MM.1S (cell line): Measurements from ENCODE around the gene GALNT6.
A peak's percentile ranks its signal among the peaks of the same experiment; 100 is the strongest.
"Not testable (repeated sequence)": the region's sequence is repeated elsewhere in the genome, so short reads cannot be mapped to it uniquely, and the experiment has no call there.

Experiments used
- DNase-seq: peaks from one replicate; pipeline ENCODE4 v3.0.0-alpha.2; 2015
- H2AFZ ChIP-seq: fragments of 300-600 bp; sonication (generic); 2 replicates; pipeline ENCODE4 v1.6.0; 2016; ENCODE audit warnings: antibody characterized with exemption, low read length
- H3F3A ChIP-seq: fragments of 300-600 bp; sonication (generic); 2 replicates; pipeline ENCODE4 v1.6.1; 2016; ENCODE audit warnings: mild to moderate bottlenecking, antibody characterized with exemption, low read length, moderate library complexity, mixed read lengths; ENCODE audit not compliant: insufficient read depth
- H3K27ac ChIP-seq: fragments of 300-600 bp; sonication (generic); 2 replicates; pipeline ENCODE4 v1.5.1; 2016; ENCODE audit warnings: mild to moderate bottlenecking, low read length
- H3K27me3 ChIP-seq: fragments of 300-600 bp; sonication (generic); replicated peaks from 2 replicates; pipeline ENCODE4 v1.6.0; 2016; ENCODE audit warnings: low read length; ENCODE audit not compliant: insufficient read depth
- H3K36me3 ChIP-seq: fragments of 300-600 bp; sonication (generic); replicated peaks from 2 replicates; pipeline ENCODE4 v1.6.1; 2016; ENCODE audit warnings: mild to moderate bottlenecking, low read length, mixed read lengths; ENCODE audit not compliant: insufficient read depth
- H3K4me1 ChIP-seq: fragments of 300-600 bp; sonication (generic); 2 replicates; pipeline ENCODE4 v1.6.1; 2016; ENCODE audit warnings: low read length, mixed read lengths
- H3K4me2 ChIP-seq: fragments of 300-600 bp; sonication (generic); 2 replicates; pipeline ENCODE4 v1.6.0; 2016; ENCODE audit warnings: low read depth, low read length
- H3K4me3 ChIP-seq: fragments of 300-600 bp; sonication (generic); 2 replicates; pipeline ENCODE4 v1.5.1; 2016; ENCODE audit warnings: low read length, mixed read lengths
- H3K79me2 ChIP-seq: fragments of 300-600 bp; sonication (generic); 2 replicates; pipeline ENCODE4 v1.6.1; 2016; ENCODE audit warnings: mixed run types, low read length, mixed read lengths
- H3K9ac ChIP-seq: fragments of 300-600 bp; sonication (generic); 2 replicates; pipeline ENCODE4 v1.6.1; 2016; ENCODE audit warnings: low read length, mixed read lengths
- H3K9me2 ChIP-seq: fragments of 300-600 bp; sonication (generic); replicated peaks from 2 replicates; pipeline ENCODE4 v1.6.1; 2016; ENCODE audit warnings: mild to moderate bottlenecking, low read length, mixed read lengths; ENCODE audit not compliant: insufficient read depth
- H3K9me3 ChIP-seq: fragments of 300-600 bp; sonication (generic); replicated peaks from 2 replicates; pipeline ENCODE4 v1.6.1; 2016; ENCODE audit warnings: mild to moderate bottlenecking, low read length, mixed read lengths; ENCODE audit not compliant: insufficient read depth
- H4K20me1 ChIP-seq: fragments of 300-600 bp; sonication (generic); 2 replicates; pipeline ENCODE4 v1.6.1; 2016; ENCODE audit warnings: mild to moderate bottlenecking, low read length, moderate library complexity, mixed read lengths; ENCODE audit not compliant: insufficient read depth
- EZH2 ChIP-seq: fragments of 300-600 bp; sonication (generic); optimal IDR thresholded peaks from 2 replicates; pipeline ENCODE3; 2017; ENCODE audit warnings: low read depth, mild to moderate bottlenecking, antibody characterized with exemption, low read length, mixed read lengths
- EZH2phosphoT487 ChIP-seq: fragments of 300-600 bp; sonication (generic); IDR thresholded peaks from 2 replicates; pipeline ENCODE4 v1.6.1; 2018; ENCODE audit warnings: antibody characterized with exemption, low read length
- TF ChIP-seq, protein P1 (sequence below): fragments of 300-600 bp; sonication (generic); IDR thresholded peaks from 2 replicates; pipeline ENCODE4 v1.5.1; 2016; ENCODE audit warnings: antibody characterized with exemption, low read length, mixed read lengths

The GALNT6 gene

GRCh38 chr12:51342416-51342815 lies 48.8 kb downstream of the GALNT6 start:
- no peaks in the 10 kb centered on the region for H3K36me3 ChIP-seq
- H3F3A ChIP-seq, result no peaks in the 10 kb centered on the region
- no peaks in the 10 kb centered on the region for H3K9me3 ChIP-seq
- peaks cover 4% of the 10 kb centered on the region; the same call in 1 of the 2 replicates for H3K4me1 ChIP-seq
- H3K4me2 ChIP-seq, result no peak overlapping the region
- H3K9ac ChIP-seq, result no peak overlapping the region
- DNase-seq, result no peak
- H2AFZ ChIP-seq, result no peak overlapping the region
- H3K4me3 ChIP-seq, result no peak overlapping the region
- no peaks in the 10 kb centered on the region for H3K79me2 ChIP-seq
- no peaks in the 10 kb centered on the region for H3K27me3 ChIP-seq
- H3K9me2 ChIP-seq, result no peaks in the 10 kb centered on the region
- no peak overlapping the region for H3K27ac ChIP-seq
- no peaks in the 10 kb centered on the region for H4K20me1 ChIP-seq
- TF ChIP-seq EZH2phosphoT487 (no peak), EZH2 (no peak)
- TF ChIP-seq, protein P1, sequence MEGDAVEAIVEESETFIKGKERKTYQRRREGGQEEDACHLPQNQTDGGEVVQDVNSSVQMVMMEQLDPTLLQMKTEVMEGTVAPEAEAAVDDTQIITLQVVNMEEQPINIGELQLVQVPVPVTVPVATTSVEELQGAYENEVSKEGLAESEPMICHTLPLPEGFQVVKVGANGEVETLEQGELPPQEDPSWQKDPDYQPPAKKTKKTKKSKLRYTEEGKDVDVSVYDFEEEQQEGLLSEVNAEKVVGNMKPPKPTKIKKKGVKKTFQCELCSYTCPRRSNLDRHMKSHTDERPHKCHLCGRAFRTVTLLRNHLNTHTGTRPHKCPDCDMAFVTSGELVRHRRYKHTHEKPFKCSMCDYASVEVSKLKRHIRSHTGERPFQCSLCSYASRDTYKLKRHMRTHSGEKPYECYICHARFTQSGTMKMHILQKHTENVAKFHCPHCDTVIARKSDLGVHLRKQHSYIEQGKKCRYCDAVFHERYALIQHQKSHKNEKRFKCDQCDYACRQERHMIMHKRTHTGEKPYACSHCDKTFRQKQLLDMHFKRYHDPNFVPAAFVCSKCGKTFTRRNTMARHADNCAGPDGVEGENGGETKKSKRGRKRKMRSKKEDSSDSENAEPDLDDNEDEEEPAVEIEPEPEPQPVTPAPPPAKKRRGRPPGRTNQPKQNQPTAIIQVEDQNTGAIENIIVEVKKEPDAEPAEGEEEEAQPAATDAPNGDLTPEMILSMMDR, result no peak

GRCh38 chr12:51341251-51342007 lies 49.8 kb downstream of the GALNT6 start:
- Histone ChIP-seq H2AFZ (peak overlapping the region; percentile 86), H3K9me2 (no peaks in the 10 kb centered on the region), H3K36me3 (no peaks in the 10 kb centered on the region), H4K20me1 (no peaks in the 10 kb centered on the region), H3K9me3 (no peaks in the 10 kb centered on the region), H3K4me2 (peak overlapping the region; percentile 76), H3K79me2 (no peaks in the 10 kb centered on the region), H3K27me3 (no peaks in the 10 kb centered on the region), H3K4me1 (peaks cover 4% of the 10 kb centered on the region; the same call in 1 of the 2 replicates), H3K27ac (no peak overlapping the region), H3K9ac (no peak overlapping the region), H3F3A (no peaks in the 10 kb centered on the region), H3K4me3 (0 out of 2 replicates have a peak overlapping the region, but pooled peaks have one; percentile 17)
- no peak for TF ChIP-seq EZH2phosphoT487
- no peak for TF ChIP-seq EZH2
- TF ChIP-seq, protein P1, result peak; percentile 98
- peak; percentile 80 for DNase-seq

DNA sequence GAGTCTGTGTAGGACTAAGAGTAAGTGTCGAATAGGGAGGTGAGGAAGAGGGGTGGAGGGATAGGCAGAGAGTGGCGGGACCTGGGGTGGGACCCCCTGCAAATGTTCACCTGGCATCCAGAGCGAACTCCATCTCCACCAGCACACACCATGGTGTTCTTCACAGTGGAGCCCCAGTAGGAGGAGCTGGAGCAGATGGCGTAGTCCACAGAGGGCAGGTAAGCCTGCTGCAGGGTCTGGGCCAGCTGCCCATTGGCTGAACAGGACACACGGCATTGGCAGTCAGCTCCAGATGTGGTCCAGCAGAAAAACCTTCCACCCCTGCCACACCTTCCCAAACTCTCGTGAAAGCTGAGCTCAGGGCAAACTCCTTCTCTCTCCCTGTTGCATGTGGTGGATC lies 51.5 kb downstream of the GALNT6 start:
- H3F3A ChIP-seq, result no peaks in the 10 kb centered on the region
- no peaks in the 10 kb centered on the region for H3K9me2 ChIP-seq
- H3K79me2 ChIP-seq, result no peaks in the 10 kb centered on the region
- H3K27ac ChIP-seq, result no peak overlapping the region
- H3K9ac ChIP-seq, result no peak overlapping the region
- H3K27me3 ChIP-seq, result no peaks in the 10 kb centered on the region
- no peaks in the 10 kb centered on the region for H3K36me3 ChIP-seq
- H3K4me3 ChIP-seq, result no peak overlapping the region
- H3K9me3 ChIP-seq, result no peaks in the 10 kb centered on the region
- peaks cover 4% of the 10 kb centered on the region; the same call in 1 of the 2 replicates for H3K4me1 ChIP-seq
- TF ChIP-seq, protein P1, result no peak
- TF ChIP-seq EZH2, result no peak
- no peak for TF ChIP-seq EZH2phosphoT487
- H2AFZ ChIP-seq, result no peak overlapping the region
- H3K4me2 ChIP-seq, result no peak overlapping the region
- DNase-seq, result no peak
- H4K20me1 ChIP-seq, result no peaks in the 10 kb centered on the region

DNA sequence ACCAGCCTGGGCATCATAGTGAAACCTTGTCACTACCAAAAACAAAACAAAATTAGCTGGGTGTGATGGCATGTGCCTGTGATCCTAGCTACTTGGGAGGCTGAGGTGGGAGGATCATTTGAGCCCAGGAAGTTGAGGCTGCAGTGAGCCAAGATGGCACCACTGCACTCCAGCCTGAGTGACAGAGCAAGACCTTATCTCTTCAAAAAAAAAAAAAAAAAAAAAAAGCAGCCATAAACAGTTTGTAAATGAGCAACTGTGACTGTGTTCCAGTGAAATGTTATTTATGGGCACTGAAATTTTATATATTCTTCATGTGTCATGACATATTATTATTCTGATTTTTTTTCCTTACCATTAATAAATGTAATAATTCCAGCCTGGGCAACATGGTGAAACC lies 53.9 kb downstream of the GALNT6 start:
- H3K4me2 ChIP-seq, H4K20me1 ChIP-seq, H3F3A ChIP-seq, H3K4me1 ChIP-seq, H3K9me2 ChIP-seq, H2AFZ ChIP-seq, H3K36me3 ChIP-seq, H3K9me3 ChIP-seq, H3K79me2 ChIP-seq, H3K27me3 ChIP-seq, DNase-seq, H3K9ac ChIP-seq, H3K4me3 ChIP-seq, H3K27ac ChIP-seq: not testable (repeated sequence)
